HEK293 (cell line): ENCODE results near the gene LAMA5.

Experiments
- CTCF ChIA-PET: fragments of 350-600 bp; formaldehyde crosslinking; extraction: SDS; loops from one replicate; lab custom pipeline; 2021; ENCODE audit warnings: antibody characterized with exemption; lab: Yijun Ruan, JAX
- POLR2A ChIA-PET: fragments of 300-600 bp; formaldehyde crosslinking; extraction: SDS; loops from one replicate; lab custom pipeline; 2020; ENCODE audit warnings: antibody characterized with exemption, inconsistent platforms; lab: Yijun Ruan, JAX
- H3K27ac ChIP-seq: fragments of 200-500 bp; sonication (Bioruptor generic); 2 replicates; pipeline ENCODE4 v1.5.1; 2014; ENCODE audit warnings: low read depth, low read length, control low read depth, inconsistent platforms; ENCODE audit errors: extremely low read depth
- H3K36me3 ChIP-seq, 2 experiments: fragments of 200-500 bp in 1 of 2; sonication (Bioruptor generic) in 1 of 2; 1 replicate in 1 of 2; 2 replicates in 1 of 2; pipeline ENCODE4 v1.5.1; 2014 to 2017; ENCODE audit warnings: inconsistent platforms in 2 of 2, low read length in 2 of 2; ENCODE audit not compliant: control insufficient read depth in 2 of 2, insufficient read depth in 1 of 2
- H3K4me1 ChIP-seq: fragments of 200-500 bp; sonication (Bioruptor generic); 2 replicates; pipeline ENCODE4 v1.5.1; 2014; ENCODE audit warnings: mild to moderate bottlenecking, low read length, inconsistent platforms; ENCODE audit not compliant: control insufficient read depth, insufficient read depth
- H3K4me3 ChIP-seq: 2 replicates; pipeline ENCODE4 v1.5.1; 2011; ENCODE audit warnings: low read depth, mild to moderate bottlenecking, control low read depth, low read length, moderate library complexity
- H3K9me3 ChIP-seq: fragments of 200-500 bp; sonication (Bioruptor generic); 2 replicates; pipeline ENCODE4 v1.5.1; 2014; ENCODE audit warnings: low read depth, low read length, inconsistent platforms; ENCODE audit not compliant: control insufficient read depth, insufficient read depth
- GLI2 ChIP-seq: fragments of 450-650 bp; formaldehyde crosslinking; IDR thresholded peaks from 2 replicates; pipeline ENCODE4; 2017; ENCODE audit warnings: missing biosample characterization, missing genetic modification characterization, low read depth, borderline replicate concordance
- IKZF3 ChIP-seq: fragments of 450-650 bp; IDR thresholded peaks from 2 replicates; pipeline ENCODE4 v1.5.0; 2018; ENCODE audit warnings: missing biosample characterization, mild to moderate bottlenecking, missing genetic modification characterization, moderate library complexity
- KLF1 ChIP-seq: fragments of 450-650 bp; formaldehyde crosslinking; IDR thresholded peaks from 2 replicates; pipeline ENCODE4 v1.5.1; 2016; ENCODE audit warnings: missing biosample characterization, missing genetic modification characterization
- TRIM28 ChIP-seq: IDR thresholded peaks from 2 replicates; pipeline ENCODE4 v1.6.1; 2011; ENCODE audit warnings: low read length, control low read depth, borderline replicate concordance
- ZBTB20 ChIP-seq: fragments of 450-650 bp; formaldehyde crosslinking; IDR thresholded peaks from 2 replicates; pipeline ENCODE4 v1.5.1; 2016; ENCODE audit warnings: missing biosample characterization, missing genetic modification characterization
- ZBTB49 ChIP-seq: fragments of 450-650 bp; formaldehyde crosslinking; IDR thresholded peaks from 2 replicates; pipeline ENCODE4 v1.5.1; 2016; ENCODE audit warnings: missing biosample characterization, missing genetic modification characterization, low read depth
- ZFHX2 ChIP-seq: fragments of 450-650 bp; formaldehyde crosslinking; conservative IDR thresholded peaks from 2 replicates; pipeline ENCODE4 v1.5.1; 2016; ENCODE audit warnings: missing biosample characterization, missing genetic modification characterization
- ZNF175 ChIP-seq: fragments of 450-650 bp; formaldehyde crosslinking; IDR thresholded peaks from 2 replicates; pipeline ENCODE4 v1.5.1; 2016; ENCODE audit warnings: missing biosample characterization, missing genetic modification characterization
- ZNF184 ChIP-seq: fragments of 450-650 bp; IDR thresholded peaks from 2 replicates; pipeline ENCODE4 v1.5.1; 2018; ENCODE audit warnings: missing biosample characterization, mild to moderate bottlenecking, missing genetic modification characterization
- ZNF426 ChIP-seq: fragments of 450-650 bp; formaldehyde crosslinking; IDR thresholded peaks from 2 replicates; pipeline ENCODE4 v1.5.1; 2017; ENCODE audit warnings: missing biosample characterization, missing genetic modification characterization, mild to moderate bottlenecking, inconsistent platforms, moderate library complexity
- ZNF510 ChIP-seq: fragments of 450-650 bp; formaldehyde crosslinking; IDR thresholded peaks from 2 replicates; pipeline ENCODE4 v1.5.1; 2018; ENCODE audit warnings: mild to moderate bottlenecking, missing genetic modification characterization, missing biosample characterization; ENCODE audit not compliant: insufficient replicate concordance
- ZNF560 ChIP-seq: fragments of 450-650 bp; formaldehyde crosslinking; IDR thresholded peaks from 2 replicates; pipeline ENCODE4 v1.5.1; 2017; ENCODE audit warnings: missing biosample characterization, missing genetic modification characterization, borderline replicate concordance
- ZNF768 ChIP-seq: fragments of 450-650 bp; formaldehyde crosslinking; IDR thresholded peaks from 2 replicates; pipeline ENCODE4 v1.5.1; 2018; ENCODE audit warnings: missing biosample characterization, mild to moderate bottlenecking, missing genetic modification characterization
- TF ChIP-seq, protein P1 (sequence below): fragments of 450-650 bp; formaldehyde crosslinking; IDR thresholded peaks from 2 replicates; pipeline ENCODE4 v1.5.1; 2016; ENCODE audit warnings: missing biosample characterization, missing genetic modification characterization
- TF ChIP-seq, protein P2 (sequence below): fragments of 450-650 bp; formaldehyde crosslinking; IDR thresholded peaks from 2 replicates; pipeline ENCODE4 v1.5.1; 2017; ENCODE audit warnings: missing biosample characterization, missing genetic modification characterization

The LAMA5 gene

DNA sequence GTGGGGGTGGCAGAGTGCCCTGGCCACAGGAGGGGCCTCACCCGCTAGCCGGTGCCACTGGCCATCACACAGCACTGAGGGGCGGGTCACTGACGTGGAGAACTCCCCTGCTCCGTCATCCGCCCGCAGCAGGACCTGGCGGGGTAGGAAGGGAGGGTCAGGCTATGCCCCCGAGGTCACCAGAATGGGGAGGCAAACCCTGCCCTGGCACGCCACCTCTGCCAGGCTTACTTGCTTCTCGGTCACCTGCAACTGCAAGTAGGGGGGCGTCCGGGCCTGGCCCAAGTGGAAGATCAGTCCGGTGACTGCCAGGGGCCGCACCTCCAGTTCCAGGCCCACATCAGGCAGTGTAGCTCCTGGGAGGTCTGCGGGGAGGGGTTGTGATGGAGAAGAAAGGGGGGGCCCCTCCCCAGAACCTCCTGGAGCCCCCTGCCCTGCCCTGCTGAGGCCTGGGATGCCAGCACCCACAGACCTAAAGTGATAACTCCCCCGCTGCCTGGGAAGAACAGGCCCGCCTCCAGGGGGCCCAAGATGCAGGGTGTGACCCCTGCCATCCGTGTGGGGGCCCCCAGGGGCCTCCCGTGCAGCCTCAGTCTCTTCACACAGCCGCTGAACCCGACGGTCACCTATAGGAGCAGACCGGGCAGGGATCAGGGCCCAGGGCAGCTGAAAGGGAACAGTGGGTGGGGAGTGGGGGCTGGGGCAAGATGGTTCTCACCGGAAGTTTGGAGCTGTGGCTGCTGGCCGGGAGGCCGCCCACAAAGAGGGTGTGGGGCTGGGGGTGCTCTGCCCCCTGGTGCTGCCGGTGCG, 57.0 kb downstream of the LAMA5 start (continued):
- TF ChIP-seq ZNF510 (tag by site-specific recombination) (no peak), ZFHX2 (tag by site-specific recombination) (no peak)
- TF ChIP-seq, all 188 proteins: peak for 9

DNA sequence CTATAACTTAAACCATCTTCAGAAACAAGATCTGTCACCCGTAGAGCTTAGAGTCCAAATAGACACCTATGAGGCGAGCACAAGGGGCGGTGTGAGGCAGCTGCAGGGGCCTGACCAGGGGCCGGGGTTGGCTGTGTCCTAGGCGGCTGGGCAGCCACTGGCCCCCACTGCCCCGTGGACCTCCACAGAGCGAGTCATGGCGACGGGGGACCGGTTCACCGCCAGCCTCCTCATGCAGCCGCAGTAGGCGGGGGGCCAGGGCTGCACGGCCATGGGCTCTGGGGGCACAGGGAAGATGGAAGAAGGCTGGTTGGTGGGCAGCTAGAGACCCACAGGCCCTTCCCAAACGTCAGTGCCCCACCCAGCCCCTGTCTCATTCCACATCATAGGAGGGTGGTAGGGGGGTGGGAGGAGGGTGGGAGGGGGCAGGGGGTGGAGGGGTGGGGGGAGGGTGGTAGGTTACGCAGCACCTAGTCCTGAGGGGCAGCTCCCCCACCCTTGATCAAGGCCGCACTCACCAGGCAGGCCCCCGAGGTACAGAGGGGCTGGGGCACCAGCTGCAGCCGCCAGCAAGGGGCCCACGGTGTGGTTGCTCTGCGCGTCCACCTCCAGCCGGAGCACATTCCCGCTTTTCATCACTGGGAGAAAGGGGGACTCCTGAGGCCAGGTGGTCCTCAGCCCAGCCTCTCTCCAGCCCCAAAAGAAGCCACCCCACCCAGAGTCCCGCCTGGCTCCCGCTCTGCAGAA, 57.7 kb downstream of the LAMA5 start:
- H3K4me3 ChIP-seq: no peak overlapping the region
- POLR2A ChIA-PET: interaction anchor here (1.5 kb wide), 1 partner anchor 57 kb away, joined by 3 read pairs; no protein-coding TSS in a partner anchor
- peaks cover 8% of the 10 kb centered on the region for H3K4me1 ChIP-seq
- H3K9me3 ChIP-seq: no peaks in the 10 kb centered on the region
- H3K27ac ChIP-seq: no peak overlapping the region
- TF ChIP-seq IKZF3 (tag by site-specific recombination) (peak; percentile 25; the same call in 1 of the 2 replicates), ZNF560 (tag by site-specific recombination) (no peak)
- peaks cover 0 to 92% of the 10 kb centered on the region in 2 experiments; a peak in 2 of 3 replicates for H3K36me3 ChIP-seq
- CTCF ChIA-PET: interaction anchor here (0.9 to 1.0 kb wide), 2 partner anchors 73 to 76 kb away, joined by 6 read pairs; no protein-coding TSS in a partner anchor

- Histone ChIP-seq H3K9me3 (no peaks in the 10 kb centered on the region), H3K4me3 (no peak overlapping the region), H3K4me1 (peaks cover 8% of the 10 kb centered on the region), H3K36me3 (peaks cover 0 to 90% of the 10 kb centered on the region in 2 experiments; a peak in 1 of 3 replicates), H3K27ac (no peak overlapping the region)
- CTCF ChIA-PET: interaction anchor here (0.9 to 1.0 kb wide), 2 partner anchors 75 to 77 kb away, joined by 6 read pairs; no protein-coding TSS in a partner anchor
- POLR2A ChIA-PET: no interaction called here
- no peak for TF ChIP-seq ZNF184 (tag by site-specific recombination)
- no peak for TF ChIP-seq TRIM28
- TF ChIP-seq KLF1 (tag by site-specific recombination): no peak
- TF ChIP-seq ZBTB20: no peak
- TF ChIP-seq ZBTB49 (tag by site-specific recombination): no peak
- TF ChIP-seq, protein P1, sequence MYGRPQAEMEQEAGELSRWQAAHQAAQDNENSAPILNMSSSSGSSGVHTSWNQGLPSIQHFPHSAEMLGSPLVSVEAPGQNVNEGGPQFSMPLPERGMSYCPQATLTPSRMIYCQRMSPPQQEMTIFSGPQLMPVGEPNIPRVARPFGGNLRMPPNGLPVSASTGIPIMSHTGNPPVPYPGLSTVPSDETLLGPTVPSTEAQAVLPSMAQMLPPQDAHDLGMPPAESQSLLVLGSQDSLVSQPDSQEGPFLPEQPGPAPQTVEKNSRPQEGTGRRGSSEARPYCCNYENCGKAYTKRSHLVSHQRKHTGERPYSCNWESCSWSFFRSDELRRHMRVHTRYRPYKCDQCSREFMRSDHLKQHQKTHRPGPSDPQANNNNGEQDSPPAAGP (tag by site-specific recombination): no peak
- TF ChIP-seq GLI2 (tag by site-specific recombination): no peak
- TF ChIP-seq ZNF175: no peak
- TF ChIP-seq ZNF426 (tag by site-specific recombination): no peak
- TF ChIP-seq, protein P2, sequence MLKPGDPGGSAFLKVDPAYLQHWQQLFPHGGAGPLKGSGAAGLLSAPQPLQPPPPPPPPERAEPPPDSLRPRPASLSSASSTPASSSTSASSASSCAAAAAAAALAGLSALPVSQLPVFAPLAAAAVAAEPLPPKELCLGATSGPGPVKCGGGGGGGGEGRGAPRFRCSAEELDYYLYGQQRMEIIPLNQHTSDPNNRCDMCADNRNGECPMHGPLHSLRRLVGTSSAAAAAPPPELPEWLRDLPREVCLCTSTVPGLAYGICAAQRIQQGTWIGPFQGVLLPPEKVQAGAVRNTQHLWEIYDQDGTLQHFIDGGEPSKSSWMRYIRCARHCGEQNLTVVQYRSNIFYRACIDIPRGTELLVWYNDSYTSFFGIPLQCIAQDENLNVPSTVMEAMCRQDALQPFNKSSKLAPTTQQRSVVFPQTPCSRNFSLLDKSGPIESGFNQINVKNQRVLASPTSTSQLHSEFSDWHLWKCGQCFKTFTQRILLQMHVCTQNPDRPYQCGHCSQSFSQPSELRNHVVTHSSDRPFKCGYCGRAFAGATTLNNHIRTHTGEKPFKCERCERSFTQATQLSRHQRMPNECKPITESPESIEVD (tag by site-specific recombination): no peak
- TF ChIP-seq ZNF768: no peak
Observed at GRCh38 chr20:62308102-62308822, 58.9 kb downstream of the LAMA5 start.
